HG02938 (cell line): Measurements from ENCODE around the gene SHD.

ENCODE experiments used
- ATAC-seq: cut with Tn5 transposase; IDR thresholded peaks from one replicate; pipeline ENCODE4 v1.9.1; 2021; ENCODE audit warnings: mild to moderate bottlenecking, moderate library complexity; ENCODE audit not compliant: unreplicated experiment

The SHD gene

DNA sequence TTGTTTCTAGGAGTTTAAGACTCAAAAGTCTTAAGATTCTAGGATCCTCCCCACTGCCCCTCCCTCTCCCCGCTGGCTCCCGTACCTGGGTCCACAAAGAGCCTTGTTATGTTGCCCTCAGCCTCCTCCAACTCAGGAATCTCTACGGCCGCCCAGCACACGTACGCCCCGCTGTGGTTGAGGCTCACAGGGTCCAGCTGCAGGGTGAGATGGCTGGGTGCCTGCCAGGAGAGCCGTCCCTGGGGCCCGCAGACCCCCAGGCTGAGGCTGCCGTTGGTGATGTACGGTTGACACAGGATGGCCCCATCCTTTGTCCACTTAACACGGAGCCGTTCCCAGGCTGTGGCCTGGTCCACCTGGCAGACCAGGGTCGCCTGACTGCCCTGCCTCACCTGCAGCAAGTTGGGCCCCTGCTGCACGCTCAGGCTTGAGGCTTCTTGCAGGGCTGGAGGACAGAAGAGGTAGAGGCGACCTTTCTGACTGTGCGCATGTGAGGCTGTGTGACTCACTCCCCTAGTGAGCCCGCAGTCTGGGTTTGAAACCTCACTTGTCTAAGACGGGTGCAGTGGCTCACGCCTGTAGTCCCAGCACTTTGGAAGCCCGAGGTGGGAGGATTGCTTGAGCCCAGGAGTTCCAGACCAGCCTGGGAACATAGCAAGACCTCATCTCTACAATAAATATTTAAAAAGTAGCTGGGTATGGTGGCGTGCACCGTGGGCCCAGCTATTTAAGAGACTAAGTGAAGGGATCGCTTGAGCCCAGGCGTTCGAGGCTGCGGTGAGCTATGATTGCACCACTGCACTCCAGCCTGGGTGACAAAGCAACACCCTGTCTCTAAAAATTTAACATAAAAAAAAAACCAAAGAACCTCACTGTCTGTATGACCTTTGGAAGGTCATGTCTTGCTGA is 19.1 kb downstream of the SHD start:
- no peak for ATAC-seq

GRCh38 chr19:4298810-4299550 is 19.9 kb downstream of the SHD start:
- ATAC-seq: no peak

DNA sequence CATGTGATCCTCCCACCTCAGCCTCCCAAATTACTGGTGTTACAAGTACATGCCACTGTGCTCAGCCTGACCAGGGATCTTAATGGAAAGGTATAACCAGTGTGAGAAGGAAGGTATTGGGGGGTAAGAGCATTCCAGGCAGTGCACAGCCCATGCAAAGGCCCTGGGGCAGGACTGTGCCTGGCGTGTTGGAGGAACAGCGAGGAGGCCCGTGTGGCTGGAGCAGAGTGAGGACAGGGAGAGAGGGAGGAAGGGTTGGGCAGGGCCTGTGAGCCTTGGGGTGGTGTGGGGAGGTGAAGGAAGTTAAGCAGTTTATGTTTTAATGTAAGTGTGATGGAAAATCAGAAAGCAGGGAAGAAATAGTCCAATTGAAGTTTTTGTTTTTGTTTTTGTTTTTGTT is 21.5 kb downstream of the SHD start:
- no peak for ATAC-seq

DNA sequence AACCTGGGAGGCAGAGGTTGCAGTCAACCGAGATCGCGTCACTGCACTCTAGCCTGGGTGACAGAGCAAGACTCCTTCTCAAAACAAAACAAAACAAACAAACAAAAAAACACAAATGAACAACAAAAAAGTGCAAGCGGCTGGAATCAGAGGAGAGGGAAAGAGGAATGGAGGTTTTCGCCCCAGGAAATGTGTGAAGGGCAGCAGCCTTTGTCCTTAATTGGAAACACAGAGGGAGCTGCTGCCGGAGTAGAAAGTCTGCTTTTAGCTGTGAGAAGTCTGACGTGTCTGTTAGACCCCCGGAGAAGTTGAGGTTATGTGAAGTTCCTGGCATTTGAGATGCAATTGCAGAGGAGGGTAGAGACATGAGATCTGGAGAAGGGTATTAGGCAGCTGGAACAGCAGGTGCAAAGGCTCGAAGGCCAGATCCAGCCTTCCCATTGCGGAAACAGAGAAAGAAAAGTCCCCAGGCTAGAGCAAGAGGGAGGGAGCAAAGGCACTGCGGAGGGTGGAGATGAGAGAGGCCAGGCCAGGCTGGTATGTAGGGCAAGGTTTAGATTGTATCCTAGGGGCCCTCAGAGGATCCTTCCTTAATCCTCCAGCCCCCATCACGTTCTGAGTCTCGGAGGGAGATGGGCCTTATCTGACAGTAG is 22.6 kb downstream of the SHD start:
- ATAC-seq: no peak

DNA sequence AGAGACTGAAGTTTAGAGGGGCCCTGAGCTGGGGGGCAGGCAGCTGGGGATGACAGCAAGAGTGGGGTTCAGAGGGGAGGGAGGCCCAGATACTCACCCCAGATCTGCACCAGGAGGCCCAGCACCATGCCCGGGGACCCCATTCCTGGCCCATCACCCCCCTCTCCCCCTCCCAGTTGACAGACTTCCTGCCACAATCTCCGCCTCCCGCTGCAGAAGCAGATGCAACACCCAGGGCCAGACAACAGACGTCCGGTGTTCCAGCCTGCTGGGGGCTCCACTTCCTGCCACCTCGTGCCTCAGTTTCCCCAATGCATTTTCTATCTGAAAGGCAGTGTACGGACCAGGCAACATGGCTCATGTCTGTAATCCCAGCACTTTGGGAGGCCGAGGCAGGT is 23.2 kb downstream of the SHD start, which contains the start of gene TMIGD2:
Gene TMIGD2 (minus strand): TSS at position 147 of the 398 bp plus-strand sequence. CDS start 4 bp downstream, at position 143.
- ATAC-seq: no peak

DNA sequence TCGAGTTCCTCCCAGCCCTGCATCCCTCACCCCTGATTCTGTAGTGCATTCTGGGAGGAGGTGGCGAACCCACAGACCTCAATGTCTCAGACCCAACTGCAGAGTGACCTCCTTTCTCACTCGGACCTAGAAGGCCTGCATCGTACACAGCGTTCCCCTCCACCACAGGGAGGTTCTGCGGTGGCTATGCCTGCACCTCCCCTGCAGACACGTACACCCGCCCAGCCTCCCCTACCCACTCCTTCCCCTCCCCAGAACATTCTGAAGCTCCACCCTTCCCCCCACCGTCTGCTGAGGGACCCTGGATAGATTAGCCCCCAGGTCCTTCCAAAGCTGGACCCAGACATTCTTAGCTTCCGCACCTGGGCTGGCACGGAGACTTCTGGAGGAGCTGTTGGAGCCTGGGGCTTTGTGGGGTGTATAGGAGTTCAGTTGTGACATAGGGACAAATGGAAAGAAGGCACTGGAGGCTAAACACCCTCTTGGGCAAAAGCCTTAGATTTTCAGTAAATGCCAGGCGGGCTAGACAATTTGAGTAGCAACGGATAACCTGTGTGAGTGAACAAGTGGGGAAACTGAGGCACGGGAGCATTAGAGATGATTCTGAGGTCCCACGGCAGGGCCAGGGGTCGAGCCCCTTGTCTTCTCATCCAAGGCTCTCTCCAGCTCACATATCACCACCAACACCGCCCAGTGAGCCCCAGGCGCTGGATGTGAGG is 24.9 kb downstream of the SHD start:
- ATAC-seq: no peak

DNA sequence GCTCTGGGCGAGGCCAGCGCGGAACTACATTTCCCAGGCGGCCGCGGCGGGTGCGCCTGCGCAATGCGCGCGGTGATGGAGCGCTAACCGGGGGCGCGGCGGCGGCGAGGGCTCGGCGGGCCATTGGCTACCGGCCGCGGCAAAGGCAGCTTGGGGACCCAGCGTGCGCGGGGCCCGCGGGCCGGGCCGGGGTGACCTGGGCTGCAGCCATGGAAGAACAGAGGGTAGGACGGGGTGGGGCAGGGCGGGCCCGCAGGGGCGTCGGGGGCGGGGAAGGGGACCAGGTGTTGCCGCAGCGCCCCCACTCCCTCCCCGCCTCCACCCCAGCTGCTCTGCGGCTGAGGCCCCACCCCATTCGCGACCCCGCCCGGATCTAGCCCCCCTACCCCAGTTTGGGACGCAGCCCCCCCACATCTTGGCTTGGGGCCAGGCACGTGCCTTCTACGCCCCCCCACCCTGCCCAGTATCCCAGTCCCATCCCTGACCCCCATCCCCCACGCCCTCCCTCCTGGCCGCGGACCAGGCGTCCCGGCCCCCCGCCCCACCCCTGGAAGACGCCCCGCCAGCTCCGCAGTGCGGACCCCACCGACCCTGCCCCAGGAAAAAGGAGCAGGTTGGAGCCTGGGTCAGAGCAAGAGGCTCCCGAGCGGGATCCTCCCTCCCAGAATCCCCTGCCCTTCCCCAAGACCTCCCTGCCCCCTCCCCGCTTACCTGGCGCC is 25.6 kb downstream of the SHD start, which contains the start of gene FSD1:
Gene FSD1 (plus strand): TSS at position 61 of the 719 bp plus-strand sequence. CDS start 149 bp downstream, at position 210.
- ATAC-seq: no peak

DNA sequence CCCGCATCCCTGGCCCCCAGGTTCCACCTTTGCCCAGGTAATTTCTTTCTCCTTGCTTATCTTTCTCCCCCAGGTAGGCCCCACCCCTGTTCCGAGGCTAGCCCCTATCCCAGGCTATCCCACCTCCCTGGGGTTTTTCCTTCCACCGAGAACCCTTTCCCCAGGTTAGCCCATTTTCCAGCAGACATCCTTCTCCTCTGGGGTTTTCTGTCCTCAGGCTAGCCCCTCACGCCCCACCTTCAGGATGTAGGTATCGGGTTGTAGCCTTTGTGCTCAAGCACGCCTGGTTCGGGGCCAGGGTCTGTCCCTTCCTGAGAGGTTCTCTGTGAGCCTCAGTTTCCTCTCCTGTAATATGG is 26.2 kb downstream of the SHD start:
- no peak for ATAC-seq

DNA sequence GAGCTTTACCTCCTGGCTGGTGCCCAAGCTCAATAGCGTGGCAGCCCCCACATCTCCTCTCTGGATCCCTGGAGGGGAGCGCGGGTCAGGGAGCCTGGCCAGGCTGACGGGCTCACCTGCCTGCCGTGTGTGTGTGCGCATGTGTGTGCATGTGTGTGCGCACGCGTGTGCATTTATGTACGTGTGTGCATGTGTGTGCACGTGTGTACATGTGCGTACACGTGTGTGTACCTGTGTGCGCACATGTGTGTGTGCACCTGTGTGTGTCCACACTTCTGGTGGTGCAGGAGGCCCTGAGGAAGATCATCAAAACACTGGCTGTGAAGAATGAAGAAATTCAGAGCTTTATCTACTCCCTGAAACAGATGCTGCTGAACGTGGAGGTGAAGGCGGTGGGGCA is 26.6 kb downstream of the SHD start:
- no peak for ATAC-seq

GRCh38 chr19:4310247-4311121 is 31.4 kb downstream of the SHD start:
- no peak for ATAC-seq

GRCh38 chr19:4313847-4314490 is 34.9 kb downstream of the SHD start:
- no peak for ATAC-seq

DNA sequence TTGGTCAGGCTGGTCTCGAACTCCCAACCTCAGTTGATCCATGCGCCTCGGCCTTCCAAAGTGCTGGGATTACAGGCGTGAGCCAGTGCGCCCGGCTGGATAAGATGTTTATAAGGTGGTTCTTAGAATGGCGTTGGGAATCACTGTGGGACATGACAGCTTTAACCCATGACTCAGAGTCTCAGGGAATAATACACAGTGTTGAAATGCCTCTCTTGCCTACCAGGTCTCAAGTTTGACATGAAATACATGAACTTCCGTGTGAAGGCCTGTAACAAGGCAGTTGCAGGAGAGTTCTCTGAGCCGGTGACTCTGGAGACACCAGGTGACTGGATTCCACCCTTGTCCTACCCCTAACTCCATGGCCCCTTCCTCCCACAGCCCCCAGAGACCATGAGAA is 37.9 kb downstream of the SHD start:
- no peak for ATAC-seq

- ATAC-seq: no peak
These were observed 39.4 kb downstream of the SHD start for GRCh38 chr19:4318460-4318859.

DNA sequence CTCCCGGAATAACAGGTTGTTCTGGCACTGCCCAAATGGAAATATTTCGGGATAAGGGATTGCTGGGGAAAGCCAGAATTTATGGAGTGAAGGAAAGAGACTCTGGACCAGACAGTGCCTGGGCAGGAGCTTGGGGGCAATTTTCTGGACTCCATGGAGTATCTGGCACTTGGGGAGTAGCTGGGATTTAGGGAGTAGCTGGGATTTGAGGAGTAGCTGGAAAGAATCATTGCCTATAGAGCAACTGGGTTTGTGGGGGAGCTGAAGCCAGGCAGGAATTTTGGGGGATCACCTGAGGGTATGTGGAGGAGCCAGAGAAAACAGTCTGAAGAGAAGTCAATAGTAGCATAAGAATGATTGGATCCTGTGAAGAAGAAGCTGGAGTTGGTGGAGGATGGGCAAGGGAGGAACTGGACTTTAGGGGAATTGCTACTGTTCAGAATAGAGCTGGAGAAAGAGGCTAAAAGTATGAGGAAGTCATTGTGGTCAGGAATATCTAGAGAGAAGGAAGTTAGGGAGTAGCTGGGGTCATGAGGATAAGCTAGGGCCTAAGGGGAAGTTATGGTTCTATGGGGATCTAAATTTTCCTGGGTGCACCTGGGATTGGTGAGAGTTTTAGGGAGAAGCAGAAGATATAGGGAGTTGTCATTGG is 40.1 kb downstream of the SHD start:
- no peak for ATAC-seq

GRCh38 chr19:4320419-4320818 is 41.4 kb downstream of the SHD start:
- ATAC-seq: no peak

GRCh38 chr19:4322942-4323665 is 44.0 kb downstream of the SHD start:
- no peak for ATAC-seq

GRCh38 chr19:4323692-4324091 is 44.6 kb downstream of the SHD start:
- no peak for ATAC-seq

DNA sequence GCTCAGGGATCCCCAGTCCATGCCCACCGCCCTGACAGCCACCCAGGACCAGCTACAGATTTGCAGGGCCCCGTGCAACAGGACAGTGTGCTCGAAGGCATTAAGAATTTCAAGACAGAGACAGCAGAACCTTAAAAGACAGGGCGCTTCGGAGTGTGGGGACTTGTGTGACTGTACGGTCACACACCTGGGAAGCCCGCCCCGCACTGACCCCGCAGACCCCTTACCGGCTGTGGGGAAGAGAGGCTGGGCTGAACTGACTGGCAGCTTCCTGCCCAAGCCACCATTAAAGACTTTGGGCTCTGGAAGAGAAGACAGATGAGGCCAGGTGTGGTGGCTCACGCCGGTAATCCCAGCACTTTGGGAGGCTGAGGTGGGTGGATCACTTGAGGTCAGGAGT is 45.2 kb downstream of the SHD start:
- no peak for ATAC-seq
